Cerebellar cortex (tissue), 1 donor: Measurements from ENCODE around the gene SNAI3.

Source experiments
- DNase-seq: peaks from one replicate; pipeline ENCODE4 v3.0.0-alpha.2; 2015; ENCODE audit warnings: low spot score

SNAI3 gene

DNA sequence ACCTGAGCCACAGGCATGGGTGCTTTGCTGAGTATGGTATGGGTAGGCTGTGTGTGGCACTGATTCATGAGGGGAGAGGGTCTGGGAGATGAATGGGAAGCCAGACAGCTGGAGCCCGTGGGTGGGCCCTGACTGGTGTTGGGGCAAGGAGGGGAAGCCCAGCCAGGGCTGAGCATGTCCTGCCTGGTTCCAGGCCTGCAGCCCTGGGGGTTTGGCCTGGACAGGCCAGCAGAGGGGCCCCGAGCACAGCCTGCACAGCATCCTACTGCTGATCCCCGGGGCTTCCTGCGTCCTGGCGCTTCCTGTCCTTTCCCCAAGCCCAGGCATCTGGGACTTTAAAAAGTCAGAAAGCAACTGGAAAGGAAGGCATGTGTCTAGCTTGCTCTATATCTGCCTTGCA lies 18.8 kb downstream of the SNAI3 start:
- DNase-seq = no peak

DNA sequence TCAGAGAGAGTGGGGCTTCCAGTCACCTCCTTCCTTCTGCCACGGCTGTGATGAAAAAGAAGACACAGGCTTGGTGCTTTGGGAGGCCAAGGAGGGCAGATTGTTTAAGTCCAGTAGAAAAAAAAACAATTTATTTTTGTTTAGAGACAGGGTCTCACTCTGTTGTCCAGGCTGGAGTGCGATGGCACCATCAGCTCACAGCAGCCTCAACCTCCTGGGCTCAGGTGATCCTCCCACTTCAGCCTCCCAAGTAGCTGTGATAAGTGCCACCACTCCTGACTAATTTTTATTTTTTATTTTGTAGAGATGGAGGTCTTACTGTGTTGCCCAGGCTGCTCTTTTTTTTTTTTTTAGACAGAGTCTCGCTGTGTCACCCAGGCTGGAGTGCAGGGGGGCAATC lies 20.7 kb downstream of the SNAI3 start:
- no peak for DNase-seq

- DNase-seq = no peak
These were observed 21.2 kb downstream of the SNAI3 start for GRCh38 chr16:88665148-88665547.

DNA sequence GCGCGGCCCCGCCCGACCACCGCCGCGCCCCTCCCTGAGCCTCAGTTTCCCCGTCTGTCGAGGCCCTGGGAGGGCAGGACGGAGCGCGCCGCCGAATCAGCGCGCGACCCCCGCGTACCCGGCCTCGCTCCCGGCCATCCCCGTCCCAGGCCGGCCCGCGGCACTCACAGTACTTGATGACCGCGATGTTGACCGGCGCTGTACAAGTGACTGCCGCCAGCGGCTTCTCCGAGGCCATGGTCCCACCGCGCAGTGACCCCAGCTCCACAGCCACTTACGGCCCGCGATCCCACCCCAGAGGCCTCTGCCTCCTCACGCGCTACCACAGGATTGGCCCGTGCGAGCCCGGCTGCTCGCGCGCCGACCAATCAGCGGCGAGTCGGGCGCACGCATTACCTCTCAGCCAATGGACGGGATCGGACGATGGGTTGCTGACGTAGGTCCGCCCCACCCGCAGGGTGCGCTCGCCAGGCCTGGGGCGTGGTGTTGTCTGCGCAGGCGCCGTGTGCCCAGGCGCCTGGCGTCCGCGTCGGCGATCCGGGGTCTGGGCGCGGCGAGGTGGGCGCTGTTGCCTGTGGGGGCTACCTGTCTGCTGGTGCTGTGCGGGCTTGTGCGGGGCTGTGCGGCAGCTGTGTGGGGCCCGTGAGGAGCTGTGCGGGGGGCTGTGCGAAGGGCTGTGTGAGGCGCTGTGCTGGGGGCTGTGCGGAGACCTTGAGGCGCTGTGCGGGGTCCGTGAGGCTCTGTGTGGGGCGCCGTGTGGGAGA lies 23.3 kb downstream of the SNAI3 start, which contains the start of gene MVD:
TSS of gene MVD (minus strand) at position 249 of the 764 bp plus-strand sequence. CDS start at position 238, 11 bp downstream.
- DNase-seq = peak; percentile 98

- no peak for DNase-seq
These were observed 24.0 kb downstream of the SNAI3 start for GRCh38 chr16:88662222-88662842.

DNA sequence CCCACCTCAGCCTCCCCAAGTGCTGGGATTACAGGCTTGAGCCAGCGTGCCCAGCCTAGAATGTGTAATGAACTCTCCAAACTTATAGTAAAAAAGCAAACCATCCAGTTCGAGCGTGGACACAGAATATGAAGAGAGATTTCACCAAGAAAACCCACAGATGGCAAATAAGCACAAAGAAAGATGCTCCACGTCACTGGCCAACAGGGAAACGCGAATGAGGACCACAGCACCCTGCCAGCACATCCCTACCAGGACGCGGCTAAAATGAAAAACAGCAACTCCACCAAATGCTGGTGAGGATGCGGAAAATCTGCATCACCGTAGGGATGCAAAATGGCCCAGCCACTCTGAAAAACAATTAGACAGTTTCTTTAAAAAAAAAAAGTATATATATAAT lies 24.8 kb downstream of the SNAI3 start:
- DNase-seq = no peak

DNA sequence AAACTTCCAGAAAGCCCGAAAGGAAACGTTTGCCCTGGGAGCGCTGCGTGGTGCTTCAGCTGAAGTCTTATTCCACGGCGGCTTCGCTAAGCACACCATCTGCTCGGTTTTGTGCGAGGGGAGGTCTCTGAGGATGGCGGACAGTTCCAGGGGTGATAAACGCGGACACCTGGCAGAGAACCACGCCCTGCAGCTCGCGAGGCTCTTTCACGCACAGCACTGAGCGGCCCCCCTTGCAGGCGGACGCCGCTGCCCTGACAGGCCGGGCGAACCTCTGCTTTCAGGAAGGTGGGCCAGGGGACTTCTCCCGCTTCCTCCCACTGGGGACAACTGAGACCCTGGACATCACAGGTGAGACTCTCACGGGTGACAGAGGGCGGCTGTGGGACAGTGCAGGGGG lies 27.1 kb downstream of the SNAI3 start:
- no peak for DNase-seq

GRCh38 chr16:88658714-88659113 lies 27.6 kb downstream of the SNAI3 start:
- DNase-seq = no peak

DNA sequence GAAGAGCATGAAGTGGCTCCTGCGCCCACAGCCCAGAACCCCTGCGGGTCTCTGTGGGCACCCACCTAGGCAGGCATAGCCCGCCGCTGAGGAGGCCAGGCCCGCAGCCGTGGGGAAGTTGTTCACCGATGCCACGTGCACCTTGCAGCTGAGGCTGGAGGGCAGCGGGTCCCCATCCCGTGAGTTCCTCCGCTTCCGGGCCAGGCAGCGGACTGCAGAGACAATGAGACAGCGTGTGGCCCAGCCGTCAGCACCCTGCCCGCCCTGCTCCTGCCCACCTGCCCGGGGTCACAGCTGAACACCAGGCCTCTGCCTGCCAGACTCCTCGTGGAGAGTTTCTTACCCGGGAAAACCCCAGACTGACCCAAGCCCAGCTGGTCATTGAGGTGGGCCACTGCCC lies 28.9 kb downstream of the SNAI3 start:
- no peak for DNase-seq

- no peak for DNase-seq
These were observed 29.9 kb downstream of the SNAI3 start for GRCh38 chr16:88656291-88656980.

GRCh38 chr16:88655733-88656281 lies 30.5 kb downstream of the SNAI3 start:
- DNase-seq = no peak

- no peak for DNase-seq
These were observed 31.1 kb downstream of the SNAI3 start for GRCh38 chr16:88655053-88655732.

- no peak for DNase-seq
These were observed 31.8 kb downstream of the SNAI3 start for GRCh38 chr16:88654363-88655052.

DNA sequence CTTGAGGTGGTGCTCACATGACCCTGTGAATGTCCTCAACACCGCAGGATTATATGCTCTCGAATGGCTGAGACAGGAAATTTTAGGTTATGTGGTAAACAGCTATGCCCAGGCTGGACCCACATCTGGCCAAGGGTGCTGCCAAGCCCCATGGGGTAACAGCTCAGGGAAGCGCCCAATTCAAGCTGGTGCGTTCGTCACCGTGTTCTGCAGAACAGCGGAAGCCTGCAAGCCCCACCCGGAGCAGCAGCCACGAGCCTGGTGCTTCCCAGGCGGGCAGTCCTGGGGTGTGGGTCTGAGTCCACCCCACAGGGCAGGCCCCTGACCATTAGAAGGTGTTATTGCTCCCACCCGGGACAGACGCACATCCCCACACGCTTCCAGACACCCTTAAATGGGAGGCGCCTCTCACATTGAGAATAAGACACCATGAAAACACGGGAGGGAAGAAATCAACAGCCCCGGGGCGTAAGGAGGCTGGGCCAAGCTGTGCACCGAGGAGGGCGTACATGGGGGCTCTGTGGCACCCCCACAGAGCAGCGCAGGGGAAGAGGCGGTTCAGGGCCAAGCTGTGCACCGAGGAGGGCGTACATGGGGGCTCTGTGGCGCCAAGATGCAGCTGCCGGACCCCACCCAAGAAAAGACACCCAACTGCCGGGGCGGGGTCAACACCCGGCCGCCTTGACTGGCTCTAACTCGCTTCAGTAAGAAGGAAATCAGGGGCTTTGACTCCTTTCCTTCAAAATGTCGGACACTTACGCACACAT lies 32.5 kb downstream of the SNAI3 start:
- no peak for DNase-seq

- DNase-seq = no peak
These were observed 33.2 kb downstream of the SNAI3 start for GRCh38 chr16:88653101-88653500.

DNA sequence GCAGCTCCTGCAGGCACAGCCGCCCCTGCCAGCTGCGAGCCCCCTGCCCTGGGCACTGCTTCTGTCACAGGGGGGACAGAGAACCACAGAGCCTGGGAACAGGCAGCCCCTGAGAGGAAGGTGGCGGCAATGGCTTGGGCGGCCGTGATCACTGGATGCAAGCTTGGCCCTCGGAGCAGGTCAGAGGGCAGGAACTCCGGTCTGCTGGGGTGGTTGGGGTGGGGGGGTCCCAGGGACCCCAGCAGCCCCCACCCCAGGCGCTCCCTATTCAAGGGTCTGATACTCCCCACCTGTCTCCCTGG lies 33.6 kb downstream of the SNAI3 start:
- DNase-seq = no peak

DNA sequence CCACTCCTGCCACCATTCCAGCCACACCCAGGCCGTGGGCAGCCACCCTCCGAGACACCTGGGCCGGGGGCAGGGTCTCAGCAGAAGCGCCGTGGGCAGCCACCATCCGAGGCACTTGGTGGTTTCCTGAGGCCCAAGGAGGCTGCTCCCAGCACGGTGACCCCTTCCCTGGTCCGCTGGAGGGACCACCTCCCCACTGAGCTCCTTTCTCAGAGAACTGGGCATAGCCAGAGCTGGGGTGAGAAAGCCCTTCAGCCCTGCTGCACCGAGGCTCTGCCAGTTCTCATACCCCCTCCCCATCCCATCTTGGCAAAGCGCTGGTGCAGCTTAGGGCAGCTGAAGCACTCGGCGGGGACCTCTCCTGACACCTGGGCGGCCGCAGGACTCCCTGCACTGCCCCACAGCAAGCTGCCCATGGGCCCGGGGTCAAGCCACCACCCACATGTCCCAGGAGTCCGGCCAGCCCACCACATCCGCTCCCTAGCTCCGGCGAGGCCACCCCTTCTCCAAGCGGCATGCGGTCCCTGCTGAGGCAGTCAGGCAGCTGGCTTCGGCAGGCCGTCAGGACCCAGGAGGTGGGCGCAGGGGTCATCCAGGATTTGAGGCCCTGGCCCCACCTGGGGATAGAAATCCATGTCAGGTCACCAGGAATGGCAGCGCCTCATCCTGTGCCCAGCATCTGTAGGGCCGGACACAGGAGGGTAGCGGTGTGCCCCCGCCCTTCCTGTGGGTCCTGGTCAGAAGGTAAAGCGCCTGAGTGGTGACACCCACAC lies 34.1 kb downstream of the SNAI3 start:
- no peak for DNase-seq

DNA sequence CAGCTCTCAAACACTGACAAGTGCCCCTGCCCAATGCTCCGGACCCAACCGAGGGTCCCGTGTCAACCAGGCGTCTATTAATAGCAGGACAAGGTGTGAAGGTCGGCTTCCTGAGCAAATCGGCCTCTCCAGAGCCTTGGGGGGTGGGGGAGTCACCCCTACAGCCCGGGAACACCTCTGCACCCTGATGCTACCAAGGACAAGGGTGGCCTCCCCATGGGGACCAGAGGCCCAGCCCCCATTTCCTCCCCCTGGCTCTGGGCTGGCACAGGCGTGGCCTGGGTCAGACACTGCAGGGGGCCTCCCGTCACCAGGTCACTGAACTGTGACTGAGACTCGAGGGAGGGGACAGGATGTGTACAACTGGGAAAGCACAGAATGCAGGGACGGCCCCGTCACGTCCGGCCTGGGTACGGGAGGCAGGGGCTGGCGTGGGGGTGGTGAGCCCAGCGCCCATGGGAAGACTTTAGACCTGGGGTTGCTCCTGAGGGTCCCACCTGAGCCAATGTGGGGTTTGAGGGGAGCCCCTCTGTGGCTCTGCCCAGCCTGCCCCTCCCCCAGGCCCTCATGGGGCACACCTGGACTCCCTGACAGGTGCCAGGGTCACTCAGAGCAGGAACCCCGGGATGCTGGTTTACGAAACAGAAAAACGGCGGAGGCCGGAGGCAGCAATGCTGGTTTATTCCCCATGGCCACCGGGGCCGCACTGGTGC lies 34.9 kb downstream of the SNAI3 start:
- DNase-seq = no peak

- DNase-seq = peak; percentile 39
These were observed 35.5 kb downstream of the SNAI3 start, which contains the start of gene CYBA for GRCh38 chr16:88650749-88651275. Gene CYBA, minus strand, starts transcription at chr16:88651053. Its CDS starts 40 bp downstream, at chr16:88651013.
